B cell (primary cell): Measurements from ENCODE around the gene MMP14.

Experiments
- EZH2 ChIP-seq: IDR thresholded peaks from 2 replicates; pipeline ENCODE4 v1.6.1; 2012; ENCODE audit warnings: borderline replicate concordance, low read depth, mild to moderate bottlenecking, moderate library complexity, low read length; ENCODE audit not compliant: insufficient read depth, poor library complexity, severe bottlenecking
- TF ChIP-seq, protein P1 (sequence below): fragments of 200-600 bp; IDR thresholded peaks from one replicate; pipeline ENCODE4 v1.8.0; 2022; ENCODE audit warnings: antibody characterized with exemption, mild to moderate bottlenecking

DNA sequence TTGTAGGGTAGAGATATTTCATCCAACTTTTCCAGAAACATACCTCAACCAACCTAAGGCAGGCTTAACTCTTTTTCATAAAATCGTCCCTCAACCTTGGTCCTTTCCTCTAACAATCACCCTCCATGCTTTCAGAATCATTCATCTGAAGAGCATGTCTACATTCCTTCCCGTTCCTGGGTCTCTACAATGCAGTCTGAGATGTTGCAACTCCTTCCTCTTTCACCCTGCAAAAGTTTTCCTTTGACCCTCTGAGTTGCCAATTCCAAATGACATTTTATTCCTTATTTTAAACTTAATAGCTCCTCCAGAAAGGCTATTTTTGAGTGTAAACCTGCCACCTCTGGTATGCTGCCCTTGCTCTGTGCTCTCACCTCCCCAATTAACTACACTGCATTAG lies 37.9 kb upstream of the MMP14 start:
- TF ChIP-seq, protein P1, sequence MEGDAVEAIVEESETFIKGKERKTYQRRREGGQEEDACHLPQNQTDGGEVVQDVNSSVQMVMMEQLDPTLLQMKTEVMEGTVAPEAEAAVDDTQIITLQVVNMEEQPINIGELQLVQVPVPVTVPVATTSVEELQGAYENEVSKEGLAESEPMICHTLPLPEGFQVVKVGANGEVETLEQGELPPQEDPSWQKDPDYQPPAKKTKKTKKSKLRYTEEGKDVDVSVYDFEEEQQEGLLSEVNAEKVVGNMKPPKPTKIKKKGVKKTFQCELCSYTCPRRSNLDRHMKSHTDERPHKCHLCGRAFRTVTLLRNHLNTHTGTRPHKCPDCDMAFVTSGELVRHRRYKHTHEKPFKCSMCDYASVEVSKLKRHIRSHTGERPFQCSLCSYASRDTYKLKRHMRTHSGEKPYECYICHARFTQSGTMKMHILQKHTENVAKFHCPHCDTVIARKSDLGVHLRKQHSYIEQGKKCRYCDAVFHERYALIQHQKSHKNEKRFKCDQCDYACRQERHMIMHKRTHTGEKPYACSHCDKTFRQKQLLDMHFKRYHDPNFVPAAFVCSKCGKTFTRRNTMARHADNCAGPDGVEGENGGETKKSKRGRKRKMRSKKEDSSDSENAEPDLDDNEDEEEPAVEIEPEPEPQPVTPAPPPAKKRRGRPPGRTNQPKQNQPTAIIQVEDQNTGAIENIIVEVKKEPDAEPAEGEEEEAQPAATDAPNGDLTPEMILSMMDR = no peak
- no peak for TF ChIP-seq EZH2
